Colonic mucosa (tissue), 4 donors: ENCODE results near the gene PRAMEF33. TPM values are rescaled to one million over a fixed set of nuclear protein-coding genes. Genes with fewer than 3 reads are reported as not detected.
A peak's percentile ranks its signal among the peaks of the same experiment; 100 is the strongest.
"Not testable (repeated sequence)": the region's sequence is repeated elsewhere in the genome, so short reads cannot be mapped to it uniquely, and the experiment has no call there.

Experiments
- DNase-seq: peaks from one replicate; pipeline ENCODE4 v3.0.0-alpha.2; 2020
- H3K27ac ChIP-seq: fragments of 200-600 bp; one replicate; pipeline ENCODE4 v1.8.0; 2021
- H3K27me3 ChIP-seq: fragments of 200-600 bp; one replicate; pipeline ENCODE4 v1.8.0; 2021
- H3K36me3 ChIP-seq: fragments of 200-600 bp; one replicate; pipeline ENCODE4 v1.8.0; 2021
- H3K4me1 ChIP-seq: fragments of 200-600 bp; one replicate; pipeline ENCODE4 v1.8.0; 2021; ENCODE audit warnings: mild to moderate bottlenecking
- H3K4me3 ChIP-seq: fragments of 200-600 bp; one replicate; pipeline ENCODE4 v1.8.0; 2021
- H3K9ac ChIP-seq, 2 donors: one replicate each; pipeline ENCODE4 v1.7.0; 2013; ENCODE audit warnings: control low read depth in 2 of 2, low read depth in 2 of 2, low read length in 2 of 2
- H3K9me3 ChIP-seq: fragments of 200-600 bp; one replicate; pipeline ENCODE4 v1.8.0; 2021
- intact Hi-C: fragments of 100-400 bp; cut with DNase I; formaldehyde crosslinking; loops from one replicate; pipeline ENCODE4 v1.14.1; 2022
- total RNA-seq, 2 donors: library from RNA; stranded (reverse); fragmentation: NEBNext Ultra II Directional in 1 of 2; extraction: Animal tissue kit (Norgen Biotek cat#: 25700) in 1 of 2; gene quantifications; one replicate each; pipeline ENCODE4 v1.2.1, GENCODE V29; 2021
- TF ChIP-seq, protein P1 (sequence below): fragments of 200-600 bp; IDR thresholded peaks from one replicate; pipeline ENCODE4 v1.8.0; 2022; ENCODE audit warnings: antibody characterized with exemption, mild to moderate bottlenecking
- donor health status: healthy.
- donor health status: DM: no; HTN: no; CAD: no.
- donor health status: DM: no; HTN: no; CAD: no.

The PRAMEF33 gene
- total RNA-seq, 2 donors from 2014 or later: not detected

DNA sequence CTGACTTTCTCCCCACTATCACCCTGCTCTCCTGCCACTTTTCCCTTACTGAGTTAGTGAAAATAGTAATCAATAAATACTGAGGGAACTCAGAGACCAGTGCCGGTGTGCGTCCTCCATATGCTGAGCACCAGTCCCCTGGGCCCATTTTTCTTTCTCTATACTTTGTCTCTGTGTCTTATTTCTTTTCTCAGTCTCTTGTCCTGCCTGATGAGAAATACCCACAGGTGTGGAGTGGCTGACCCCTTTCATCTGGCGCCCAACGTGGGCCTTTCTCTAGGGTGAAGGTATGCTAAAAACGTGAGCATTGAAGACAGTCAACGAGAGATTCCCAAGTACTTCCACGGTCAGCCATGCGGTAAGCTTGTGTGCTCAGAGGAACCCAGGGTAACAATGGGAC is 50.1 kb downstream of the PRAMEF33 start:
- H3K27me3 ChIP-seq, intact Hi-C loops, H3K36me3 ChIP-seq: not testable (repeated sequence)

DNA sequence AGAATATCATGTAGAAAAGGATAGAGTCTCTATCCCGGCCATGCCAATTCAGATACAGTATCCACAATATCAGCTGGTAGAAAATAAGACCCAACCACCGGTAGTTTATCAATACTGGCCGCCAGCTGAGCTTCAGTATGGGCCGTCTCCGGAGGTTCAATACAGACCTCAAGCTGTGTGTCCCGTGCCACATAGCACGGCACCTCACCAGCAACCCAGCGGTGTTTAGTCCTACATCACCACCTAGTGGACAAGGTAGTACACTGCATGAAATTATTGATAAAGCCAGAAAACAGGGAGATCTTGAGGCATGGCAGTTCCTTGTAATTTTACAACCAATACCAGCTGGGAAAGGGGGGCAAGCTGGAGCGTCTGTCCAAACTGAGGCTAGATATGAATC is 51.1 kb downstream of the PRAMEF33 start:
- H3K27me3 ChIP-seq, H3K36me3 ChIP-seq, H3K27ac ChIP-seq, H3K9ac ChIP-seq, H3K4me3 ChIP-seq, H3K4me1 ChIP-seq, intact Hi-C loops, DNase-seq, H3K9me3 ChIP-seq: not testable (repeated sequence)

More for the DNA sequence above, 50.1 kb downstream of the PRAMEF33 start:
- not testable (repeated sequence) for H3K4me3 ChIP-seq, H3K9ac ChIP-seq, H3K27ac ChIP-seq, DNase-seq, H3K9me3 ChIP-seq, H3K4me1 ChIP-seq

DNA sequence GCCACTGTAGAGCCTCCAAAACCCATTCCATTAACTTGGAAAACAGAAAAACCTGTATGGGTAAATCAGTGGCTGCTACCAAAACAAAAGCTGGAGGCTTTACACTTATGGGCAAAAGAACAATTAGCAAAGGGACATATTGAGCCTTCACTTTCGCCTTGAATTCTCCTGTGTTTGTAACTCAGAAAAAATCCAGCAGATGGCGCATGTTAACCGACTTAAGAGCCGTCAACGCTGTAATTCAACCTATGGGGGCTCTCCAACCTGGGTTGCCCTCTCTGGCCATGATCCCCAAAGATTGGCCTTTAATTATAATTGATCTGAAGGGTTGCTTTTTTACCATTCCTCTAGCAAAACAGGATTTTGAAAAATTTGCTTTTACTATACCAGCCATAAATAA is 53.4 kb downstream of the PRAMEF33 start:
- H3K27me3 ChIP-seq, intact Hi-C loops, H3K36me3 ChIP-seq, H3K27ac ChIP-seq, H3K4me3 ChIP-seq, H3K9ac ChIP-seq, H3K9me3 ChIP-seq, H3K4me1 ChIP-seq: not testable (repeated sequence)
- DNase-seq: peak; percentile 29
- TF ChIP-seq, protein P1, sequence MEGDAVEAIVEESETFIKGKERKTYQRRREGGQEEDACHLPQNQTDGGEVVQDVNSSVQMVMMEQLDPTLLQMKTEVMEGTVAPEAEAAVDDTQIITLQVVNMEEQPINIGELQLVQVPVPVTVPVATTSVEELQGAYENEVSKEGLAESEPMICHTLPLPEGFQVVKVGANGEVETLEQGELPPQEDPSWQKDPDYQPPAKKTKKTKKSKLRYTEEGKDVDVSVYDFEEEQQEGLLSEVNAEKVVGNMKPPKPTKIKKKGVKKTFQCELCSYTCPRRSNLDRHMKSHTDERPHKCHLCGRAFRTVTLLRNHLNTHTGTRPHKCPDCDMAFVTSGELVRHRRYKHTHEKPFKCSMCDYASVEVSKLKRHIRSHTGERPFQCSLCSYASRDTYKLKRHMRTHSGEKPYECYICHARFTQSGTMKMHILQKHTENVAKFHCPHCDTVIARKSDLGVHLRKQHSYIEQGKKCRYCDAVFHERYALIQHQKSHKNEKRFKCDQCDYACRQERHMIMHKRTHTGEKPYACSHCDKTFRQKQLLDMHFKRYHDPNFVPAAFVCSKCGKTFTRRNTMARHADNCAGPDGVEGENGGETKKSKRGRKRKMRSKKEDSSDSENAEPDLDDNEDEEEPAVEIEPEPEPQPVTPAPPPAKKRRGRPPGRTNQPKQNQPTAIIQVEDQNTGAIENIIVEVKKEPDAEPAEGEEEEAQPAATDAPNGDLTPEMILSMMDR: peak; percentile 44

Other genes with a start within 250 kb of the PRAMEF33 start
- gene PRAMEF27, start 247.0 kb upstream of the PRAMEF33 start, total RNA-seq: not detected
- not detected for gene HNRNPCL3, start 242.8 kb upstream of the PRAMEF33 start, total RNA-seq
- not detected for gene PRAMEF25, start 232.8 kb upstream of the PRAMEF33 start, total RNA-seq
- gene HNRNPCL2, start 186.7 kb upstream of the PRAMEF33 start, total RNA-seq: not detected
- gene PRAMEF26, start 147.5 kb upstream of the PRAMEF33 start, total RNA-seq: not detected
- gene HNRNPCL4, start 137.9 kb upstream of the PRAMEF33 start, total RNA-seq: not detected
- gene PRAMEF9, start 131.7 kb upstream of the PRAMEF33 start, total RNA-seq: not detected
- not detected for gene PRAMEF13, start 102.1 kb upstream of the PRAMEF33 start, total RNA-seq
- gene PRAMEF18, start 77.4 kb upstream of the PRAMEF33 start, total RNA-seq: not detected
- gene PRAMEF5, start 49.3 kb upstream of the PRAMEF33 start, total RNA-seq: not detected
- gene PRAMEF8, start 18.4 kb upstream of the PRAMEF33 start, total RNA-seq: not detected
- gene PRAMEF15, start 12.0 kb downstream of the PRAMEF33 start, total RNA-seq: not detected
- gene PRAMEF14, start 43.6 kb downstream of the PRAMEF33 start, total RNA-seq: not detected
- gene PRAMEF19, start 68.4 kb downstream of the PRAMEF33 start, total RNA-seq: not detected
- gene PRAMEF17, start 86.1 kb downstream of the PRAMEF33 start, total RNA-seq: not detected
- not detected for gene PRAMEF20, start 106.9 kb downstream of the PRAMEF33 start, total RNA-seq
- gene LRRC38, start 210.5 kb downstream of the PRAMEF33 start, total RNA-seq: not detected